ENCODE data around the gene PARP11. TPM values are rescaled to one million over a fixed set of nuclear protein-coding genes. Genes with fewer than 3 reads are reported as not detected.

PARP11 gene
- total and polyA plus RNA-seq, 2 of the 8 experiments (the other 6 are each of a cell fraction or from before 2014, with no cell fraction given), result 4.2 to 13.3 TPM

DNA sequence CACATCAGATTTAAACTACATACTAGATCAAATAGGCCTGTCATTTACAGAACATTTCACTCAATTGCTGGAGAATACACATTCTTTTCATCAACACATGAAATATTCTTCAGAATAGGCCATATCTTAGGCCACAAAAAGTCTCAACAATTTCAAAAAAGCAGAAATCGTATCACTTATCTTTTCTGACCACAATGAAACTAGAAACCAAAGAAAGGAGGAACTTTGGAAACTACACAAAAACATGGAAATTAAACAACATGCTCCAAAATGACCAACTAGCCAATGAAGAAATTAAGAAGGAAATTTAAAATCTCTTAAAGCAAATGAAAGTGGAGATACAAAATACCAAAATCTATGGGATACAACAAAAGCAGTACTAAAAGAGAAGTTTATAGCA is 35.1 kb downstream of the PARP11 start:
- 95% methylated on average over 1 of the region's 1 CpG; no CpG with 5 or more reads in 1 of the 2 experiments for WGBS, 2 experiments (ENCODE audit: extremely low coverage in 1 of 2, insufficient coverage in 1 of 2, insufficient read length in 1 of 2, insufficient replicate concordance in 2 of 2, low coverage in 1 of 2, low lambda C conversion rate in 2 of 2, missing lambda C conversion rate in 1 of 2)

More for the DNA sequence above, 35.1 kb downstream of the PARP11 start:
- TF ChIP-seq RXRA (IDR thresholded peaks at IDR 0.05; ENCODE audit: insufficient read depth, low read depth, low read length), result no peak
- TF ChIP-seq RBBP5 (IDR thresholded peaks at IDR 0.05; ENCODE audit: borderline replicate concordance, low read depth, low read length), result no peak
- no peak for TF ChIP-seq EGR1 (IDR thresholded peaks at IDR 0.05; ENCODE audit: borderline replicate concordance, low read depth, low read length)
- TF ChIP-seq SP1 (IDR thresholded peaks at IDR 0.05; ENCODE audit: low read depth, low read length), result no peak
- no peak for TF ChIP-seq EP300 (IDR thresholded peaks at IDR 0.05; ENCODE audit: borderline replicate concordance in 1 of 2, low read depth in 2 of 2, low read length in 2 of 2)
- no peak for TF ChIP-seq POLR2A (IDR thresholded peaks at IDR 0.05; ENCODE audit: control extremely low read depth in 1 of 2, low read depth in 2 of 2, low read length in 2 of 2)
- no peak for TF ChIP-seq SP2 (IDR thresholded peaks at IDR 0.05; ENCODE audit: low read length)
- TF ChIP-seq POU5F1 (IDR thresholded peaks at IDR 0.05; ENCODE audit: low read depth, low read length), result no peak
- TF ChIP-seq SIN3A (conservative IDR thresholded peaks at IDR 0.05 in 1 of 2, IDR thresholded peaks at IDR 0.05 in 1 of 2; ENCODE audit: low read depth in 1 of 2, low read length in 2 of 2), result no peak
- TF ChIP-seq PHF8 (conservative IDR thresholded peaks at IDR 0.05; ENCODE audit: low read depth, low read length), result no peak
- no peak for TF ChIP-seq JUND (IDR thresholded peaks at IDR 0.05; ENCODE audit: low read length)
- TF ChIP-seq NRF1 (IDR thresholded peaks at IDR 0.05; ENCODE audit: low read depth, low read length), result no peak
- no peak for TF ChIP-seq YY1 (IDR thresholded peaks at IDR 0.05; ENCODE audit: low read depth, low read length)
- no peak for TF ChIP-seq BCL11A (IDR thresholded peaks at IDR 0.05; ENCODE audit: low read depth in 2 of 2, low read length in 2 of 2)
- Histone ChIP-seq H3K14ac (ENCODE audit: insufficient read length) (no peak overlapping the region), H3K4me3 (ENCODE audit: extremely low read depth in 1 of 4, insufficient read depth in 2 of 4, low read depth in 3 of 4, low read length in 4 of 4) (no peak overlapping the region), H4K20me1 (replicated peaks in 1 of 2; ENCODE audit: control insufficient read depth in 1 of 2, insufficient read depth in 2 of 2, low read length in 2 of 2) (no peaks in the 10 kb centered on the region), H3K9me3 (ENCODE audit: insufficient read depth in 2 of 2, low read depth in 1 of 2, low read length in 1 of 2) (peaks cover 0 to 8% of the 10 kb centered on the region in 2 experiments; a peak in 1 of 4 replicates), H3K79me2 (ENCODE audit: control insufficient read depth in 1 of 2, insufficient read depth in 2 of 2, low read length in 2 of 2) (peaks cover 0 to 14% of the 10 kb centered on the region in 2 experiments; a peak in 1 of 4 replicates), H3K4me2 (ENCODE audit: insufficient read depth in 1 of 2, low read depth in 2 of 2, low read length in 2 of 2) (no peak overlapping the region), H3K27me3 (replicated peaks in 1 of 4; ENCODE audit: control insufficient read depth in 3 of 4, extremely low read depth in 1 of 4, insufficient read depth in 3 of 4, low read length in 3 of 4) (no peaks in the 10 kb centered on the region), H3K36me3 (ENCODE audit: control insufficient read depth in 2 of 4, insufficient read depth in 4 of 4, low read length in 3 of 4) (peaks cover 0 to 8% (median 0%) of the 10 kb centered on the region in 4 experiments; a peak in 1 of 8 replicates), H3K18ac (ENCODE audit: extremely low read depth, low read length) (no peak overlapping the region), H3K4me1 (replicated peaks in 1 of 4; ENCODE audit: control insufficient read depth in 3 of 4, insufficient read depth in 4 of 4, low read length in 3 of 4) (peaks cover 0 to 7% (median 2%) of the 10 kb centered on the region in 4 experiments; a peak in 5 of 7 replicates), H2AFZ (ENCODE audit: low read length) (no peak overlapping the region), H3K56ac (replicated peaks; ENCODE audit: insufficient read length, low read depth, low read length) (no peak overlapping the region), H3K4ac (replicated peaks; ENCODE audit: insufficient read length, low read depth, low read length) (no peak overlapping the region), H3K23me2 (ENCODE audit: low read depth, low read length) (no peaks in the 10 kb centered on the region), H3K23ac (ENCODE audit: insufficient read length) (no peak overlapping the region), H3K9ac (replicated peaks in 1 of 4; ENCODE audit: extremely low read depth in 1 of 4, low read depth in 3 of 4, low read length in 3 of 4) (no peak overlapping the region), H2BK15ac (ENCODE audit: low read length) (no peak overlapping the region), H2BK5ac (ENCODE audit: low read depth, low read length) (no peak overlapping the region), H4K91ac (replicated peaks; ENCODE audit: insufficient read length, low read length) (no peak overlapping the region), H2BK20ac (ENCODE audit: low read length) (no peak overlapping the region), H3K79me1 (ENCODE audit: low read depth, low read length) (no peaks in the 10 kb centered on the region), H2AK5ac (ENCODE audit: low read depth, low read length) (no peak overlapping the region), H2BK12ac (ENCODE audit: low read depth, low read length) (no peak overlapping the region), H4K8ac (ENCODE audit: extremely low read depth, insufficient read depth, low read length) (no peak overlapping the region), H4K5ac (ENCODE audit: insufficient read length, low read depth, low read length) (no peak overlapping the region), H2BK120ac (replicated peaks; ENCODE audit: low read depth, low read length) (no peak overlapping the region), H3K27ac (ENCODE audit: low read depth, low read length) (no peak overlapping the region)
- FAIRE-seq, result no peak
- ChIA-PET POLR2A (ENCODE audit: partially characterized antibody) (no interaction called here), CTCF (ENCODE audit: partially characterized antibody) (interaction anchor here (0.8 kb wide), 1 partner anchor 46 kb away, joined by 3 read pairs; no protein-coding TSS in a partner anchor)
- no peak for DNase-seq (ENCODE audit: low read depth in 1 of 2, low spot score in 2 of 2)
